GM13976 (cell line): Measurements from ENCODE around the gene CLDN4.
"Not testable (repeated sequence)": the region's sequence is repeated elsewhere in the genome, so short reads cannot be mapped to it uniquely, and the experiment has no call there.

Experiments used
- DNase-seq: peaks from one replicate; pipeline ENCODE4 v3.0.0; 2012; ENCODE audit warnings: low spot score
- CTCF ChIP-seq: IDR thresholded peaks from 2 replicates; pipeline ENCODE4 v1.5.1; 2012; ENCODE audit warnings: borderline replicate concordance, mild to moderate bottlenecking; ENCODE audit not compliant: insufficient read depth; ENCODE audit errors: extremely low read depth, missing control alignments, control extremely low read depth
- in situ Hi-C: fragments of 300-500 bp; cut with MboI; formaldehyde crosslinking; loops from one replicate; pipeline ENCODE4 v1.12.0; 2022; ENCODE audit warnings: low sequenced_read_pairs, mixed read lengths, inconsistent platforms; ENCODE audit not compliant: unreplicated experiment

Gene CLDN4

DNA sequence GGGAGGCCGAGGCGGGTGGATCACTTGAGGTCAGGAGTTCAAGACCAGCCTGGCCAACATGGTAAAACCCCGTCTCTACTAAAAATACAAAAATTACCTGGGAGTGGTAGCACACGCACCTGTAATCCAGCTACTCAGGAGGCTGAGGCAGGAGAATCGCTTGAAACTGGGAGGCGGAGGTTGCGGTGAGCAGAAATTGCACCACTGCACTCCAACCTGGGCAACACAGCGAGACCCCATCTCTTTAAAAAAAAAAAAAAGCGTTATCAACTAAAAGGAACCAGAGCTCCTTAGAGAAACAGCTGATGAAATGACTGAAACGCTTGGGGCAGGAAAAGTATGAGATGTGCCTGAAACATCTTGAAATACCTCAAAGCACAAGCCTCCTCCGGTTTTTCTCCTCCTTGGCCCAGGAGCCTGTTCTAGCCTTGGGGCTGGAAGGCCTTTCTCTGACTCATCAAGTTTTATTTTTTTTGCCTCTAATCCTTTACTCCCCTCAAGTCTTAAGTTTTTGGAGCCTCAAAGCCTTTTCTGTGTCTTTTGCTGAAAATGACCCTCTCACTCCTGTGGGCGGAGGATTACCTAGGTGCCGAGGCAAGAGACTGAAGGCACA lies 14.2 kb downstream of the CLDN4 start:
- no peak for TF ChIP-seq CTCF
- in situ Hi-C loops = no loop called here
- no peak for DNase-seq

- in situ Hi-C loops = not testable (repeated sequence)
These were observed 15.0 kb downstream of the CLDN4 start for GRCh38 chr7:73845701-73846195.

DNA sequence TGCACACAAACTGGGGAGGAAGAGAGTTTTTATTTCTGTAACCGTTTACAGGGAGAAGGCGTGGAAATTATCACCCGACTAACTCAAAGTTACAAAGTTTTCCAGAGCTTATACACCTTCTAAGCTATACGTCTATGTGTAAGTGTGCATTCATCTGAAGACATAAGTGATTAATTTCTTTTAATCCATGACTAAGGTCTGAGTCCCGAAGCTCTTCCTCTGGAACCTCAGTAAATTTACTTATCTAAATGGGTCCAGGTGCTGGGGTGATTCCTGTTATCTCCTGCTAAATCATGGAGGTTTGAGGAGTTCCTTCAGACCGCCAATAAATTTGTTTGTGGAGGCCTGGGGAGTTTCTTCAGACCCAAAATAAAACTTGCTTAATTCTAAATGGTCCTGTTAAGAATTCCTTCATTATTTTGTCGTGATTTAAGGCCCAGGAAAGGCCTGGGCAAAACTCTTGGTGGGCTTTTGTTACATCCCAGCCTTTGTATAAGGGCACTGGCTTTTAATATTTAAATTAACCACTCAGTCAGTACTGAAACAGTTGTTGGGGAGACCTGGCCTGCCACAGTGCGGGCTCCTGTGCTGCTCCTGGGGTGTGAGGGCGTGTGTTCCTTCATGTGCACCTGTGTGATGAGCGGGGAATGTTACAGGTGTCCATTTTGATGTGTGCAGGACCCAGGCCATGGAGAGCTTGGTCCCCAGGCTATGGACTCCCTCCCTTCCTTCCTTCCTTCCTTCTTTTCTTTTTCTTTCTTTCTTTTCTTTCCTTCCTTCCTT lies 17.3 kb downstream of the CLDN4 start:
- DNase-seq = no peak

More at GRCh38 chr7:73845701-73846195, 15.0 kb downstream of the CLDN4 start:
- not testable (repeated sequence) for DNase-seq

DNA sequence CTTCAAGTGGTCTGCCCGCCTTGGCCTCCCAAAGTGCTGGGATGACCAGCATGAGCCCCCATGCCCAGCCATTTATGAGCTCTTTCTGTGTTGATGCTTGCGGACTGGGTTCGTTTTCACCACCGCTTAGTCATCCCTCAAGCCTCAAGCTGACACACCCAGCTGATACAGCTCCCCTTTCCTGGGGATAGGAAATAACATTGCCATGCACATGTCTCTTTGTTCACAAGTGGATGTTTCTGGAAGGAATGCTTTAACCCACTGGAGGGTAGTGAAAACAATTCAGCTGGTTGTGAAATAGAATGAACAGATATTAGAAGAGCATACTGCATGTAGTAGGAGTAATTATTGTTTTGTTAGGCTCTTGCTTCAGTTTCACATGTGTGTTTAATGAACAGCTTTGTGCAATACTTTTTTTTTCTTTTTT lies 20.0 kb downstream of the CLDN4 start:
- TF ChIP-seq CTCF = no peak
- DNase-seq = no peak
- in situ Hi-C loops = no loop called here

More for the DNA sequence above, 17.3 kb downstream of the CLDN4 start:
- no peak for TF ChIP-seq CTCF
- in situ Hi-C loops = no loop called here

GRCh38 chr7:73851410-73852338 lies 20.9 kb downstream of the CLDN4 start:
- DNase-seq = peak; percentile 78
- no peak for TF ChIP-seq CTCF
- in situ Hi-C loops = no loop called here

- DNase-seq = no peak
- TF ChIP-seq CTCF = no peak
- in situ Hi-C loops = no loop called here
These were observed 21.7 kb downstream of the CLDN4 start for GRCh38 chr7:73852500-73852899.

GRCh38 chr7:73856941-73857340 lies 26.1 kb downstream of the CLDN4 start:
- DNase-seq = no peak
- in situ Hi-C loops = no loop called here
- no peak for TF ChIP-seq CTCF
